LNCAP (cell line): ENCODE results near the gene TPO.

Source experiments
- CTCF ChIP-seq: fragments of 450-650 bp; IDR thresholded peaks from 2 replicates; pipeline ENCODE4 v1.5.1; 2017; ENCODE audit warnings: mild to moderate bottlenecking

TPO gene

GRCh38 chr2:1561259-1561658 lies 148.0 kb downstream of the TPO start:
- no peak for TF ChIP-seq CTCF

GRCh38 chr2:1561811-1562421 lies 148.7 kb downstream of the TPO start:
- TF ChIP-seq CTCF, result no peak

- TF ChIP-seq CTCF, result no peak
Measured at GRCh38 chr2:1563084-1563857, 150.0 kb downstream of the TPO start.

- TF ChIP-seq CTCF, result no peak
Measured at GRCh38 chr2:1563943-1564891, 151.0 kb downstream of the TPO start.

- TF ChIP-seq CTCF, result no peak
Measured at GRCh38 chr2:1567556-1568344, 154.5 kb downstream of the TPO start.

- TF ChIP-seq CTCF, result no peak
Measured at GRCh38 chr2:1569879-1570450, 156.7 kb downstream of the TPO start.
